ENCODE results near the gene CD81.
"Not testable (repeated sequence)": the region's sequence is repeated elsewhere in the genome, so short reads cannot be mapped to it uniquely, and the experiment has no call there.

CD81 gene

DNA sequence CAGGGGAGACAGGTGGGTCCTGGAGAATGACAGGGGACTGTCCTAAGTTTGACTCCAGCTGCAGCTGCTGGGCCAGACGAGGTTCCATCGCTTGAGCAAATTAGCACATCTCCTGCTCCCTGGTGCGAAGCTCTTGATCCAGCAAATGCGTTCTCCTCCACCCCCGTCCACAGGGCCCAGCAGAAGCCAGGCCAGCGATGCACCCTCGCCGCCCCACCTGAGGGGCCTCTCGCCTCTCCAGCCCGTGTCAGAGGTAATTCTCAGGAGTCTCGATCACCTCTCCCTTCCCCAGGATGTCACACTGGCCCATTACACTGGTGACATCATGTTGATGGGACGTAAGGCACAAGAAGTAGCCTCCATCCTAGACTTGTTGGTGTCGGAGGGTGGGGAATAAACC, 19.5 kb upstream of the CD81 start:
- not testable (repeated sequence) for DNase-seq (ENCODE audit: low read depth)

DNA sequence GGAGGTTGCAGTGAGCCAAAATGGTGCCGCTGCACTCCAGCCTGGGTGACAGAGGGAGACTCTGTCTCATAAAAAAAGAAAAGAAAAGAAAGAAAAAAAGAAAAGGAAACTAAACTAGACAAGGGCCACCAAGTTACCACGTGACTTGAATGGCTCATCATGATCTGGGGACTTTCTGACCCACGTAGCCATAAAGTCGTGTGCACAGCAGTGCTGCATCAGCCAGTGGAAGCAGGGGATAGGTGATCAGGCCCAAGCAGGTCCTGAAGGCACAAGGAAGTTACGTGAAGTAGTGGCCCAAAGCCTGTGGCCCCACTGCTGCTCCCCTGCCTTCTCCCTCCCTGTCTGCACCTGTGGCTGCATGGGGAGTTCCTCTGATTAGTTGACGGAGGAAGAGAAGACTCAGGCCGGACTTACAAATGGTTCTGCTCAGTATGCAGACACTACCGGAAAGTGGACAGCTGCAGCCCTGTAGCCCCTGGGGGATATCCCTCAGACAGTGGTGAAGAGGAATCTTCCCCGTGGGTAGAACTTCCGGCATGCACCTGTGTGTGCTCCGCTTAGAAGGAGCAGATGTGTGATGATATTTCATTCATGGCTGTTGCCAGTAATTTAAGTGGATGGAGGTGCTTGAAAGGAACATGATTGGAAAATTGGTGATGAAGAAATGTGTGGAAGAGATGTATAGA, 18.2 kb upstream of the CD81 start:
- no peak for DNase-seq (ENCODE audit: low read depth)

DNA sequence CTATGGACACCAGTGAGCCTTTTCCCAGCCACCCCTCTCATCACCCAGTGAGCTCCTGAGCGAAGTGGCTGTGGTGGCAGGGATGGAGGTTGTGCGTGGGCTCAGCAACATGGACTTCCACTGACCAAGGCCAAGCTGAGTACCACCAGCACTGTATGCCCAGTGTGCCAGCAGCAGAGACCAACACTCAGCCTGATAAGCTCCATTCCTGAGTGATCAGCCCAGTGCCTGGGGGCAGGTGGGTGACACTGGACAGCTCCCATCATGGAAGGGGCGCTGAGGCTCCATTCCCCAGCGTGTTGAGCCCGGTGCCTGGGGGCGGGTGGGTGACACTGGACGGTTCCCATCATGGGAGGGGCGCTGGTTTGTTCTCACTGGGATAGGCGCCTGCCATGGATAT, 17.6 kb upstream of the CD81 start:
- no peak for DNase-seq (ENCODE audit: low read depth)

DNA sequence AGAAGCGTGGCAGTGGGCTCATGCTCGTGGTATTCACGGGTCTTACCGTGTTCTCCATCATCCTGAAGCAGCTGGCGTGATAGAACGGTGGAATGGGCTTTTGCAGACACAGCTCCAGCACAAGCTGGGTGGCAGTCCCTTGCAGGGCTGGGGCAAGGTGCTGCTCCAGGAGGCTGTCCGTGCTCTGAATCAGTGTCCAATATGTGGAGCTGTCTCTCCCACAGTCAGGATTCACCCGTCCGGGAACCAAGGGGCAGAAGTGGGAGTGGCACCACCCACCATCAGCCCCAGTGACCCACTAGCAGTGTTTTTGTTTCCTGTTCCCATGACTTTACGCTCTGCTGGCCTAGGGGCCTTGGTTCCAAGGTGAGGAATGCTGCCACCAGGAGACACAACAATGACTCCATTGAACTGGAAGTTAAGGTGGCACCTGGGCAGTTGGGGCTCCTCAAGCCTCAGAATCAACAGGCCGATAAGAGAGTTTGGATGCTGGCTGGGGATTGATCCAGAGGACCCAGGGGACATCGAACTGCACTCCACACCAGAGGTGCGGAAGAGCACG, 16.9 kb upstream of the CD81 start:
- no peak for DNase-seq (ENCODE audit: low read depth)

DNA sequence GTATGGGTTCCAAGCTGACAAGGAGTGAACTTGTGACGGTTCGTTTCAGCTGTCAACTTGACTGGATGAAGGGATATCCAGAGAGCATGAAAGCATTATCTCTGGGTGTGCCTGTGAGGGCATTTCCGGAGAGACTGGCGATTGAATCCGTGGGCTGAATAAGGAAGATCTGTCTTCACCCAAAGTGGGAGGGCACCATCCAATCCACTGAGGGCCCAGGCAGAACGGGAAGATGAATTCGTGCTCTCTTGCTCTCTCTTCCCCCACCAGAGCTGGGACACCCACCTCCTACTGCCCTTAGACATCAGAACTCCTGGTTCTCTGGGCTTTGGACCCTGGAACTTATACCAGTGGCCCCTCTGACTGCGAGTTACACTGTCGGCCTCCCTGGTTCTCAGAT, 15.5 kb upstream of the CD81 start:
- no peak for DNase-seq (ENCODE audit: low read depth)

DNA sequence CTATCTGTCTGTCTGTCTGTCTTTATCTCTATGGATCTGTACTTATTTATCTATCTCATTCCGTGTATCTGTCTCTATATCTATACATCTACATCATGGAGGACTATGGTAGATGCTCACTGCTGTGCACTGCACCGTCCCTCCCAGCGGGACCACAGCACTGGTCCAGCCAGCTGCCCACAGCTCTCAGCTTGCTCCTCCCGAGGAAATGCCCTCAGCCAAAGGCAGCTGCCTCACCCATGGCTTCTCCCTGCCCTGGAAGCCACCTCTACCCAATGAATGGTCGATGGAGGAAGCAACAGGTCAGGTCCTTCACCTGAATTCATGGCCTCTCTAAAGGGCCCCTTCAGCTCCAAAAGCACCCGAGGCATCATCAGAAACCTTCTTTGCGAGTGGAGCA, 14.7 kb upstream of the CD81 start:
- DNase-seq (ENCODE audit: low read depth): no peak

DNA sequence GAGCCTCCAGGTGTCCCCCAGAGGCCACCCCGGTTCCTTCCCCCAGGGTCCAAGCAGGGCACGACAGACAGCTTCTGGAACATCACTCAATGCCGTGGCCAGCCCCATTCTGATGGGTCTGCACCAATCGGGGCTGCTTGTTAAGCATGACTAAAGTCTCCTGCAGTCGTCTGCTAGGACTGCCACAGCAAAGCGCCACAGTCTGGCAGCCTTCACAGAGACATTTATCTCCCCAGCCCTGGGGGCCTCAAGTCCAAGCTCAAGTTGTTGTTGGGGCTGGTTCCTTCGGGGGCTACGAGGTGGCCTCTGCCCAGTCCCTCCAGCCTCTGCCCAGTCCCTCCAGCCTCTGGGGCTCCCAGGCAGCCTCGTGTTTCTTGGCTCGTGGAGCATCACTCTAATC, 14.0 kb upstream of the CD81 start:
- no peak for DNase-seq (ENCODE audit: low read depth)

DNA sequence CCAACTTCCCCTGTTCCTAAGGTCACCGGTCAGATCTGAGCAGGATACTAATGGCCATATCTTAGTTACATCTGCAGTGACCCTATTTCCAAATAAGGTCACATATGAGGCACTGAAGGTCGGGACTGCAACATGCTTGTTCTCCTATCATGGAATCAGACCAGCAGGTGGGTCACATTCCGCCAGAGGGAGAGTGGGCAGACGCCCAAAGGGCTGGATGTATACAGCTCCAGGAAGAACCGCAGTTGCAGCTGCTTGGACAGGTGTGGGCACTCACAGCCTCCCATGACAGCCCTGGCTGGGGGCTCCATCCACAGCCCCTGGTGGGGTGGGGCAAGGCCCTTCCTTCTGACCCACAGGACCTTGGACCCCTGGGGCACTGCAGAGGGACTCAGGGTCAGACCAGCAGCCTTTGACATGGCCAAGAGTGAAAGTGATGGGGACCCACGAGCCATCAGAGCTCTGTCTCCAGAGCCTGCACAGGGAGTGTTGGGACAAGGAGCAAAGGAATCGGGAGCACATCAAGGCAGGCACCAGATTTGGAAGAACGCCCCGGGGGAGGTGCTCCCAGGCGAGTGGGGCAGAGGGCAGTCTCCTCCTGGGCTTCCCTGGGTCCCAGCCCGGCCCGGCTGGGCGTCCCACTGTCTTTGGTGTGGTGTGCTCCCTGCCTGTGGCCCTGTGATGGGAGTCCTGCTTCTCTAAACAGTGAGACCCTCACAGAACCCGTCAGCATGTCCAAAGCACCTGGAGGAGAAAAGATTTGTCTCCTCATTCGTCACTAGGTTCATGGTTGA, 13.3 kb upstream of the CD81 start:
- no peak for DNase-seq (ENCODE audit: low read depth)

DNA sequence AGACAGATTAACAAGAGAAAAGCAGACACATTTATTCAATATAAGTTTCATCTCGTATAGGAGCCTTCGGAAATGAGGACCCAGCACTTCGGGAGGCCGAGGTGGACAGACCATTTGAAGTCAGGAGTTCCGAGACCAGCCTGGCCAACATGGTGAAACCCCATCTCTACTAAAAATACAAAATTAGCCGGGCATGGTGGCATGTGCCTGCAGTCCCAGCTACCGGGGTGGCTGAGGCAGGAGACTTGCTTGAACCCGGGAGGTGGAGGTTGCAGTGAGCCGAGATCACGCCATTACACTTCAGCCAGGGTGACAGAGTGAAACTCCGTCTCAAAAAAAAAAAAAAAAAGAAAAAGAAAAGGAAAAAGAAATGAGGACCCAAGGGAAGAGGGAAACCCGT, 12.7 kb upstream of the CD81 start:
- DNase-seq (ENCODE audit: low read depth): not testable (repeated sequence)

DNA sequence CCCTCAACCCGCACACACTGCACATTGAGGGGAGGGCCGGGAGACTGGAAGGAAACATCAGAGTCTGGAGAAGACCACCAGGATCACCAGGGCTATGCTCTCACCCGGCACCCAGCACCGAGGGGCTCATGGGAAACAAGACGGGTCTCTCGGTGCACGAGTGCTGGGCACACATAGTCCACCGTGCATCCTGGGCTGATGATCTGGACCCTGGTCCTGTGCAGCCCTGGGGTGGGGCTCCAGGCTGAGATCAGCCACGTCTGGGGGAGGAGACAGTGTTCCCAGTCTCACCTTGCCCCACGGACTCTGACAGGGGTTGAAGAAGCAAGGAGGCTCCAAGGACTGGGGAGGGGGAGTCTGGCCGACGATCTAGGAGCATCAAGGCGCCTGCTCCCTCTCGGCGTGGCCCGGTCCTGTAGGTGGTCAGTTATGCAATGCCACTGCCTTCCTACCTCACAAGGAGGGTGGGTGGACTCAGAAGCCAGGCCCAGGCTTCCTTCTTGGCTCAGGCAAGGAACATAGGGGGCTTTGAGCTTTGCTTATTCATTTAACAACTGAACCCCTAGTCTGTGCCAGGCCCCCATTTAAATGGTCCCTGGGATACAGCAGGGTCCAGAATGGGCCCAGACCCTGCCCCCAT, 11.4 kb upstream of the CD81 start:
- DNase-seq (ENCODE audit: low read depth): no peak

DNA sequence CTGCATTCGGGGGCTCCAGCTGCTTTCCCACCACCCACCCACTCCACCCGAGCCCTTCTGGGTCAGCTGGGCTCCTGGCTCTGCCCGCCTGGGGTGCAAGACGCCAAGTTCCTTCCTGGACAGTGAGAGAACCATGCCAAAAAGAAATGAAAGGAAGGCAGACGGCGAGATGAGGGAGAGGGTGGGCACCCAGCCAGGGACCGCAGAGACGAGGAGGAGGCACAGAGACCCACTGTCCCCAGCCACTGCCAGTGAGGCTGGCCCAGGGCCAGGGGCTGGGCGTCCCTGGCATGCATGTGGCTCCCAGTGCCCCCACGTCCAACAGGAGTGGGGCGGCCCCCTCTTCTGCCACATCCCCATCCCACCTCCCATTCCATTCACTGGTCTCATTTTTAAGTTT, 10.8 kb upstream of the CD81 start:
- DNase-seq (ENCODE audit: low read depth): no peak

DNA sequence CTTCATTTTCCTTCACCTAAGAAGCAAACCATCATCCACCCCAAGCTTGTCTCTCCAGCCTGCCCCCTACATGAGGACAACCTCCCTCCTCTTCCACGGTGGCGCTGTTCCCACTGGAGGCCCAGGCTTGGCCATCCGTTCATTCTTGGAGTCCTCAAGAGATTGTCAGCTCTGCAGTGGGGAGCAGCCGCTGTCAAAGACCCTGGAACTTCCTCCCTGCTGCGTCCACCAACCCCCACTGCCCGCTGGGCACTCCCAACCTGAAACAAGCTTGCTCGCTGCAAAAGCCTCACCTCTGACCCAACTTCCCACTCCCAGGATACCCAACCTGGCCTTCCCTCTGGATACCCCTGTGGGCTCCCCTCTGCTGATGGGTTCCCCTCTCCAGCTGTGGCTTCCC, 10.4 kb upstream of the CD81 start:
- no peak for DNase-seq (ENCODE audit: low read depth)

DNA sequence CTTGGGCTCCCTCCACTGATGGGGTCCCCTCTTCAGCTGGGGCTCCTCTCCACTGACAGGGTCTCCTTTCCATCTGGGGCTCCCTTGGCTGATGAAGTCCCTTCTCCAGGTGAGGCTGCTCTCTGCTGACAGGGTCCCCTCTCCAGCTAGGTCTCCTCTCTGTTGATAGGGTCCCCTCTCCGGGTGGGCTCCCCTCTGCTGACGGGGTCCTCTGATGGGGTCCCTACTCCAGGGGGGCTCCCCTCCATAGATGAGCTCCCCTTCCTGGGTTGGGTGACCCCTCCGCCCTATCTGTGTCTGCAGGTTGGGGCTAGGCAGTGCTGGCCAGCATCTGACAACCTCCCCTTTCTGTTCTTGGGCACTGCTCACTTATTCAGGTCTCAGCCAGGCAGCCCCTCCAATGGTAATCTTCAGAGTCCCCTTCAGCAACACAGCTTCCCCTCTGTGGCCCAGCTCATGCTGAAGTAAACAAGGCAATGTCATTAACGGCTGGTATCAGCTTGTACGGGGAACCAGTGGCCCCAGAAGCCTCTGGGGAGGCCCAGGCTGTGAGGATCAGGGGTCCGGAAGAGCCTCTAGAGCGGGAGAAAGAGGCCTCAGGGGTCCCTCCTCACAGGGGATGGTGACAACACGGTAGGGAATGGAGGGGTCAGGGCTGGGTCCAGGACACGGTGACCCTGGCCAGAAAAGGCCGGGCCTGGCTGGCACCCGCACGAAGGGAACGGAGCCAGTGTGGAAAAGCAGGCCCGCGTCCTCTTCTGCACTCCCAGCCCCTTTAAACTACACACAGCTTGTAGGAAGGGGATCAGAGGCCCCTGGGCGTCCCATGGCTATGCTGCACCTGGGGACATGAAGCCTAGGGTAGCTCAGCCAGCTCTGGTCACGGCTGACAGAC, 9.6 kb upstream of the CD81 start:
- DNase-seq (ENCODE audit: low read depth): no peak

DNA sequence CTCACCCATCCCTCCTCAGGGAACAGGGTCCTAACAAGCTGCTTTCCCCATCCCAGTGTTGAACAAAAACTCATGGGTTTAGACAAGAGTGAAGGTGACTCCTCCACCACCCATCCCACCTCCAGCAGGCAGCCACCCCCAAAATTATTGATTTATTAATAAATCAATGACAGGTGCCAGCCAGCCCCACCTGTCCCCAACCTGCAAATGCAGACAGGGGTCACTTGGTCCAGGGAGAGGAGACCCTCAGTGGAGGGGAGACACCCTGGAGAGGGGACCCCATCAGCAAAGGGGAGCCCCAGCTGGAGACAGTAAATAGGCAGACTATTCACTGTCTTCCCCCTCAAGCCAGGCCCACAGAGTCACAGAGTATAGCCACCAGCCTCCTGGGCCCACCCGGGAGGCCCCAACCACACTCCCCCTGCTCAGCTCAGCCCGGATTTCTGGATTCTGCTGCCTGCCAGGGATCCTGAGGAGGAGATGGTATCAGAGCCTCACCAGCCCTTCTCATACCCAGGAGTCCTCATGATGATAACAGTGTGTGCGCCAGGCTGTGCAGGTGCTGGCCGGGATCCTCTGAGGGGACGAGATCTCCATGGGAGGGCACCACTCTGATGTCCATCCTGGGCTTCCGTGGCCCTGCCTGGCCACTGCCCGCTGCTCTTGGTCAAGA, 8.8 kb upstream of the CD81 start:
- no peak for DNase-seq (ENCODE audit: low read depth)

DNA sequence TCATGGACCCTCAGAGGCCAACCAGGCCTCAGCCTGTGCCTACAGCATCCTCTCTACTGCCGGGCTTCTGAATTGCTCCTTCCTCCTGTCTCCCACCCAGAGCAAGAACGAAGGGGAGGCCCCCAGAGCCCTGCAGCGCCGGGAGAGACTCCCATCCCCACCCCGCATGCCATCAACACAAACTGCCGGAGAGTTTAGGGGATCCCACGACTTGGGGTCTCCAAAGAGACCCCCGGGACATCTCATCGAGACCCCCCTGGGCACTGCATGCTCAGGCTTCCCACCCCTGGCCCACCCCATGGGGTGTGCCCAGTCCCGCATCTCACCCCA, 8.3 kb upstream of the CD81 start:
- no peak for DNase-seq (ENCODE audit: low read depth)

DNA sequence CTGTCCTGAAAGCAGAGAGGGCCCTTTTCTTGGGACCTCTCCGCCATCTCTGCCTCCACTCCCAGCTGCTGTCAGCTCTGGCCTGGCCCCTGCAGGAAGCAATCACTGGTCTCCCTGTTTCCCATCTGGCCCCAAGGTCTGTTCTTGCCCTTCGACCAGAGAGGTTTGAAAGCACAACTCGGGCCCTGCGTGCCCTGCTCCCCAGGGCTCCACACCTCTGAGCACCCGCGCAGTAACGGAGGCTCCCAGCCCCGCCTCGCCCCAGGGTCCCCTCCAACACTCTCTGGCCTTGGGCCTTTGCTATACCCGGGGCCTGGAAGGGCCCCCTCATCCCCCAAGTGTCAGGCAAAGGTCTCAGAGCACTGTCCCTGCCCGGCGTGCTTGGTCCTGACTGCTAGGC, 7.8 kb upstream of the CD81 start:
- no peak for DNase-seq (ENCODE audit: low read depth)

DNA sequence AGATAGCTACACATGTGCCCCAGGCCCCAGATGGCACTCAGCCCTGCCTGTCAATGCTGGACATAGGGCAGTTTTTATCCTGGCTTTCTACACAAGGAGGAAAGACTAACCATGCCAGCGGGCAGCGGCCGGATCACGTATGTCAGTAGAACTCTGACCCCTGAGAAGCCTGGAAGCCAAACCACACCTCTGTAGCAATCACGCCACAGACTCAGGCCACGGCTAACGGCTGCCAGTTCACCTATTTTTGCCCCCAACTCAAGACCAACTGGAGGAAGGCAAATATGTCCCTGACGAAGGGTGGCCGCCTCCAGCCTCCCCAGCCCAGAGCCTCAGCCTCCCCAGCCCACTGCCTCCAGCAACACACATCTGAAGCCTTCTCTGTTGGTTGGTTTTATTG, 7.2 kb upstream of the CD81 start:
- DNase-seq (ENCODE audit: low read depth): no peak

DNA sequence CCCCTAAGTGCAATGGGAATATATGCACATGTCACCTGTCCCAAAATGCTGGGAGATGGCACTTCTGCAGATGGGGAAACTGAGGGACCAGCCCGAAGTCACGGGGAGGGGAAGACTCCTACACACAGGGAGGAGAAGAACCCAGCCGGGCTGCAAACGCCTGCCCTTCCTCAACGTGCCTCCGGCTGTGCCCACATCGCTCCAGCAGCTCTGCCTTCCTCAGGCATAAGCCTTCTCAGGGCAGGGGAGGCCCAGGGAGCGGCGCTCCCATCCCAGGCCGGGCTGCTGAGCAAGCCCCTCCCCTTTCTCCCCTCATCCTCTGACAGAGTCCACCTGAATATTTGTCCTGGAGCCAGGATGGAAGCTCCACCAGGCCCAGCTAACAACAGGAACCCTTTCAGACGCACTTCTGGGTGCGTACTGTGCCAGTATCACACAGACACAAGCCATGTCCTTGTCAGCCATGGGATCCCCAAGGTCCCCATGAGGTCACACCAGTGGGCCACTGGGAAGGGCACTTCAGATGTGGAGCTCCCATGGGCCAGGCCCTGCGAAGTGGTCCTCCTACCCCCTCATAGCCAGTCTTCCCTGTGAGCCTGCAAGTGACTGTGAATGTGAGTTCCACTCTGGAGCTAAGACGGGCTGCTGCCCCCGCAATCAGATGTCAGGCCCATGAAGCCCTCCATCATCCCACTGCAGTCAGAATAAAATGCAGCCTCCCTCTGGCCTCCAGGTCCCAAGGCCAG, 2.5 kb upstream of the CD81 start:
- DNase-seq (ENCODE audit: low read depth): no peak

DNA sequence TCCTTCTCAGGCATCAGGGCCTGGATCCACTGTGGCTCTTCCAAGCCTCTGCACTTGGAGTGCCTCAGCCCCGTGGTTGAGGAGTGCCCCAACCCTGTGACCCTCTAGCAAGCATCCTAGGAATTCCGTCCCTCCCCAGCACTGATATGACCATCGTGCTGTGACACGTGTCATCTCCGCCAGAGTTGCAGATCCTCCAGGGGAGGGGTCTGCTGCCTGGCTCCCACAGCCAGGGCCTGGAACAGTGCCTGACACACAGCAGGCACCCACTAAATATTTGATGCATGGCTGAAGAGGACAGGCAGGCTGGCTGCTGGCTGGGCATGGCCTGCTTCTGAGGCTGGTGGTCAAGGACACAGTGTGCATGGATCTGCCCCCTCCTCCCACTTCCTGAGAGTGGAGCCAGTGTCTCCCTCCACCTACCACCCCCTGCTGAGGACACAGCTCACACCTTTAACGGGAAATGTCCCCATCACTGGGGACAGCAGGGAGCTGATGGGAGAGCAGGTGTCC, 1.7 kb upstream of the CD81 start:
- no peak for DNase-seq (ENCODE audit: low read depth)

DNA sequence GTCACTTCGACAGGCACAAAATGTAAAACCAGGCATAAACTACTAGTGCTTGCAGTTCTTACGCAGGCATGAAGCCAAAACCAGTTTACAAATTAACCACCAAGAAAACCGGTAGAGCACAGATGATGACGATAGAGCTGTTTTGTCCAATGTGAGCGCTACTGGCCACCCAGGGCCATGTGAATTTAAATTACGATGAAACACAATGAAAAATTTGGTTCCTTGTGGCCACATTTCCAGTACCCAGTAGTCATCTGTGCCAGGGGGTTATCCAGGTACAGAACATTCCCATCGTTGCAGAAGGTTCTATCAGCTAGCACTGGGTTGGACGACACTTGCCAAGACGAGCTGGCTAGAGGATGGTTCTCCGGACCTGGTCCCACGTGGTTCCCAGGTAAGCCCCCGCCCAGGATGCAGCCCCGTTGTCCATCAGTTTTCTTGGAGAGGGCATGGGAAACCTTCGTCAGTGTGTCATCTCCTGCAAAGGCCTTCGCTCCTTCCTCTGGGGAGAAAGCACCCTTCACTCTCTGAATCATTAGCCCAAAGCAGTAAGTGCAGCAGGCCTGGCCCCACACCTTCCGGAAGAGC, 1.1 kb upstream of the CD81 start:
- DNase-seq (ENCODE audit: low read depth): no peak
